ENCODE data around the gene TMEM151B. TPM values are rescaled to one million over a fixed set of nuclear protein-coding genes. Genes with fewer than 3 reads are reported as not detected.

The TMEM151B gene
- total RNA-seq, 2 experiments from 2014 or later, result 0.09 TPM; not detected in 1

- ChIA-PET POLR2A (no interaction called here), CTCF (interaction anchor here (1.7 to 5.2 kb wide), 4 partner anchors 39 to 72 kb away, joined by 6 to 38 read pairs (median 11); partner anchors contain the start of gene AARS2)
- intact Hi-C loops (cut with DNase I, micrococcal nuclease), result loop anchor here (1.0 to 5.0 kb wide), 15 partner anchors 8 to 192 kb away; partner anchors contain the start of genes AARS2 (in 2 of the 2), MRPL14 (in 2 of the 2), SLC35B2 (in 2 of the 2) and TMEM63B (in 2 of the 2)
- Mint-ChIP-seq H3K36me3 (ENCODE audit: low read depth) (peaks cover 20% of the 10 kb centered on the region), H3K27me3 (peaks cover 14% of the 10 kb centered on the region), H3K27ac (peak overlapping the region; percentile 34), H3K9me3 (ENCODE audit: low read depth) (no peaks in the 10 kb centered on the region), H3K4me1 (peaks cover 58% of the 10 kb centered on the region), H3K4me3 (peak overlapping the region; percentile 88)
- DNase-seq (no peak), ATAC-seq (peak; percentile 45)
These were observed 4.5 kb upstream of the TMEM151B start for GRCh38 chr6:44265722-44266233.

- ATAC-seq, result no peak
- H3K27ac Mint-ChIP-seq, result peak overlapping the region; percentile 34
- peaks cover 53% of the 10 kb centered on the region for H3K4me1 Mint-ChIP-seq
- intact Hi-C loops (cut with DNase I, micrococcal nuclease), result loop anchor here in 1 of 2 experiments (5.0 kb wide), 1 partner anchor 191 kb away; no protein-coding TSS in a partner anchor
- H3K4me3 Mint-ChIP-seq, result peak overlapping the region; percentile 88
- peaks cover 16% of the 10 kb centered on the region for H3K36me3 Mint-ChIP-seq (ENCODE audit: low read depth)
- peaks cover 18% of the 10 kb centered on the region for H3K27me3 Mint-ChIP-seq
- POLR2A ChIA-PET, result interaction anchor here (1.0 kb wide), 1 partner anchor 39 kb away, joined by 3 read pairs; no protein-coding TSS in a partner anchor
- CTCF ChIA-PET, result interaction anchor here (0.6 to 5.2 kb wide), 8 partner anchors 9 to 639 kb away, joined by 3 to 56 read pairs (median 18); partner anchors contain the start of gene AARS2
- DNase-seq, result no peak
- H3K9me3 Mint-ChIP-seq (ENCODE audit: low read depth), result no peaks in the 10 kb centered on the region
These were observed 3.9 kb upstream of the TMEM151B start for GRCh38 chr6:44266347-44266746.

- Mint-ChIP-seq H3K27me3 (peaks cover 26% of the 10 kb centered on the region), H3K4me3 (no peak overlapping the region), H3K27ac (no peak overlapping the region), H3K9me3 (ENCODE audit: low read depth) (no peaks in the 10 kb centered on the region), H3K4me1 (peaks cover 49% of the 10 kb centered on the region), H3K36me3 (ENCODE audit: low read depth) (peaks cover 14% of the 10 kb centered on the region)
- DNase-seq (no peak), ATAC-seq (no peak)
- CTCF ChIA-PET, result interaction anchor here (0.6 to 5.2 kb wide), 17 partner anchors 10 to 640 kb away, joined by 3 to 56 read pairs (median 8); partner anchors contain the start of genes AARS2 and SPATS1
- POLR2A ChIA-PET, result interaction anchor here (0.7 to 1.1 kb wide), 3 partner anchors 38 to 169 kb away, joined by 3 read pairs; no protein-coding TSS in a partner anchor
- intact Hi-C loops (cut with DNase I, micrococcal nuclease), result loop anchor here in 1 of 2 experiments (5.0 kb wide), 1 partner anchor 190 kb away; no protein-coding TSS in a partner anchor
These were observed 3.0 kb upstream of the TMEM151B start for GRCh38 chr6:44267252-44267651.

GRCh38 chr6:44268095-44268628 is 2.1 kb upstream of the TMEM151B start:
- H3K36me3 Mint-ChIP-seq (ENCODE audit: low read depth), result peaks cover 5% of the 10 kb centered on the region
- no peaks in the 10 kb centered on the region for H3K9me3 Mint-ChIP-seq (ENCODE audit: low read depth)
- H3K4me3 Mint-ChIP-seq, result no peak overlapping the region
- no peak overlapping the region for H3K27ac Mint-ChIP-seq
- H3K27me3 Mint-ChIP-seq, result peaks cover 34% of the 10 kb centered on the region
- intact Hi-C loops (cut with DNase I, micrococcal nuclease), result loop anchor here (1.0 to 5.0 kb wide), 5 partner anchors 36 to 189 kb away; no protein-coding TSS in a partner anchor
- ChIA-PET POLR2A (interaction anchor here (0.6 to 1.6 kb wide), 5 partner anchors 44 to 204 kb away, joined by 3 read pairs; partner anchors contain the start of gene AARS2), CTCF (interaction anchor here (0.6 to 5.2 kb wide), 33 partner anchors 10 to 840 kb away, joined by 3 to 56 read pairs (median 6); partner anchors contain the start of genes AARS2 and SLC29A1)
- DNase-seq (peak; percentile 76), ATAC-seq (no peak)
- H3K4me1 Mint-ChIP-seq, result peaks cover 40% of the 10 kb centered on the region

GRCh38 chr6:44269178-44269920 is 901 bp upstream of the TMEM151B start:
- Mint-ChIP-seq H3K36me3 (ENCODE audit: low read depth) (no peaks in the 10 kb centered on the region), H3K27me3 (peaks cover 44% of the 10 kb centered on the region), H3K27ac (no peak overlapping the region), H3K9me3 (ENCODE audit: low read depth) (no peaks in the 10 kb centered on the region), H3K4me3 (peak overlapping the region; percentile 5), H3K4me1 (peaks cover 32% of the 10 kb centered on the region)
- intact Hi-C loops (cut with DNase I, micrococcal nuclease), result loop anchor here in 1 of 2 experiments (2.0 to 5.0 kb wide), 2 partner anchors 35 to 188 kb away; no protein-coding TSS in a partner anchor
- ChIA-PET CTCF (interaction anchor here (0.6 to 5.2 kb wide), 25 partner anchors 9 to 206 kb away, joined by 3 to 55 read pairs (median 7); partner anchors contain the start of genes AARS2 and SLC29A1), POLR2A (interaction anchor here (1.6 kb wide), 1 partner anchor 67 kb away, joined by 3 read pairs; no protein-coding TSS in a partner anchor)
- DNase-seq (no peak), ATAC-seq (peak; percentile 57)

- H3K9me3 Mint-ChIP-seq (ENCODE audit: low read depth), result no peaks in the 10 kb centered on the region
- intact Hi-C loops (cut with DNase I, micrococcal nuclease), result no loop called here
- H3K36me3 Mint-ChIP-seq (ENCODE audit: low read depth), result no peaks in the 10 kb centered on the region
- peaks cover 32% of the 10 kb centered on the region for H3K4me1 Mint-ChIP-seq
- peaks cover 47% of the 10 kb centered on the region for H3K27me3 Mint-ChIP-seq
- DNase-seq, result no peak
- CTCF ChIA-PET, result interaction anchor here (1.4 to 4.9 kb wide), 2 partner anchors 33 to 69 kb away, joined by 8 to 55 read pairs; no protein-coding TSS in a partner anchor
- H3K27ac Mint-ChIP-seq, result no peak overlapping the region
- ATAC-seq, result no peak
- peak overlapping the region; percentile 38 for H3K4me3 Mint-ChIP-seq
- POLR2A ChIA-PET, result no interaction called here
These were observed 516 bp downstream of the TMEM151B start for GRCh38 chr6:44270526-44271405.

GRCh38 chr6:44271406-44271723 is 1.1 kb downstream of the TMEM151B start:
- Mint-ChIP-seq H3K36me3 (ENCODE audit: low read depth) (no peaks in the 10 kb centered on the region), H3K4me1 (peaks cover 27% of the 10 kb centered on the region), H3K27ac (no peak overlapping the region), H3K4me3 (peak overlapping the region; percentile 38), H3K27me3 (peaks cover 47% of the 10 kb centered on the region), H3K9me3 (ENCODE audit: low read depth) (no peaks in the 10 kb centered on the region)
- intact Hi-C loops (cut with DNase I, micrococcal nuclease), result no loop called here
- no peak for ATAC-seq
- no peak for DNase-seq
- CTCF ChIA-PET, result interaction anchor here (0.6 kb wide), 1 partner anchor 35 kb away, joined by 4 read pairs; no protein-coding TSS in a partner anchor
- POLR2A ChIA-PET, result no interaction called here

GRCh38 chr6:44271914-44272313 is 1.7 kb downstream of the TMEM151B start:
- H3K27me3 Mint-ChIP-seq, result peaks cover 51% of the 10 kb centered on the region
- no peak overlapping the region for H3K4me3 Mint-ChIP-seq
- ChIA-PET CTCF (interaction anchor here (0.6 kb wide), 1 partner anchor 35 kb away, joined by 4 read pairs; no protein-coding TSS in a partner anchor), POLR2A (no interaction called here)
- DNase-seq, result no peak
- intact Hi-C loops (cut with DNase I, micrococcal nuclease), result no loop called here
- no peak overlapping the region for H3K27ac Mint-ChIP-seq
- no peaks in the 10 kb centered on the region for H3K36me3 Mint-ChIP-seq (ENCODE audit: low read depth)
- peaks cover 22% of the 10 kb centered on the region for H3K4me1 Mint-ChIP-seq
- ATAC-seq, result no peak
- H3K9me3 Mint-ChIP-seq (ENCODE audit: low read depth), result no peaks in the 10 kb centered on the region

- intact Hi-C loops (cut with DNase I, micrococcal nuclease), result no loop called here
- H3K9me3 Mint-ChIP-seq (ENCODE audit: low read depth), result no peaks in the 10 kb centered on the region
- H3K4me1 Mint-ChIP-seq, result peaks cover 19% of the 10 kb centered on the region
- no peak overlapping the region for H3K27ac Mint-ChIP-seq
- ChIA-PET CTCF (no interaction called here), POLR2A (no interaction called here)
- DNase-seq (no peak), ATAC-seq (no peak)
- H3K36me3 Mint-ChIP-seq (ENCODE audit: low read depth), result no peaks in the 10 kb centered on the region
- H3K4me3 Mint-ChIP-seq, result no peak overlapping the region
- peaks cover 57% of the 10 kb centered on the region for H3K27me3 Mint-ChIP-seq
These were observed 2.3 kb downstream of the TMEM151B start for GRCh38 chr6:44272529-44272928.

GRCh38 chr6:44272999-44273566 is 2.8 kb downstream of the TMEM151B start:
- peaks cover 16% of the 10 kb centered on the region for H3K4me1 Mint-ChIP-seq
- H3K27ac Mint-ChIP-seq, result no peak overlapping the region
- no peaks in the 10 kb centered on the region for H3K36me3 Mint-ChIP-seq (ENCODE audit: low read depth)
- CTCF ChIA-PET, result interaction anchor here (0.7 to 1.4 kb wide), 4 partner anchors 11 to 32 kb away, joined by 3 to 9 read pairs (median 4); no protein-coding TSS in a partner anchor
- DNase-seq (no peak), ATAC-seq (no peak)
- peaks cover 62% of the 10 kb centered on the region for H3K27me3 Mint-ChIP-seq
- no peak overlapping the region for H3K4me3 Mint-ChIP-seq
- intact Hi-C loops (cut with DNase I, micrococcal nuclease), result no loop called here
- no peaks in the 10 kb centered on the region for H3K9me3 Mint-ChIP-seq (ENCODE audit: low read depth)
- POLR2A ChIA-PET, result no interaction called here
